Measurements from ENCODE around the gene JPT1. TPM values are rescaled to one million over a fixed set of nuclear protein-coding genes. Genes with fewer than 3 reads are reported as not detected.
"Not testable (repeated sequence)": the region's sequence is repeated elsewhere in the genome, so short reads cannot be mapped to it uniquely, and the experiment has no call there.

Gene JPT1
- total RNA-seq, 1 donor from 2014 or later, result 109 TPM

- H3K4me1 ChIP-seq (ENCODE audit: control insufficient read depth in 3 of 3, insufficient read depth in 3 of 3, low read length in 3 of 3), result peaks cover 10 to 24% (median 19%) of the 10 kb centered on the region in 3 donors
- peak overlapping the region; percentile 76 to 92 (median 86) for H3K4me3 ChIP-seq (ENCODE audit: low read length in 3 of 3)
- no peaks in the 10 kb centered on the region for H3K9me3 ChIP-seq (ENCODE audit: control insufficient read depth in 3 of 3, low read length in 3 of 3)
- H3K27ac ChIP-seq (ENCODE audit: low read depth, low read length), result peak overlapping the region; percentile 93
- H3K36me3 ChIP-seq (ENCODE audit: control insufficient read depth in 3 of 3, insufficient read depth in 3 of 3, low read length in 3 of 3), result peaks cover 2 to 14% (median 11%) of the 10 kb centered on the region in 3 donors
- H3K27me3 ChIP-seq (ENCODE audit: control insufficient read depth in 3 of 3, insufficient read depth in 3 of 3, low read length in 3 of 3), result no peaks in the 10 kb centered on the region
- peak overlapping the region; percentile 79 to 96 (median 95) for H3K9ac ChIP-seq (ENCODE audit: low read depth in 1 of 3, low read length in 3 of 3)
These were observed 27.5 kb upstream of the JPT1 start for GRCh38 chr17:75181608-75182318.

DNA sequence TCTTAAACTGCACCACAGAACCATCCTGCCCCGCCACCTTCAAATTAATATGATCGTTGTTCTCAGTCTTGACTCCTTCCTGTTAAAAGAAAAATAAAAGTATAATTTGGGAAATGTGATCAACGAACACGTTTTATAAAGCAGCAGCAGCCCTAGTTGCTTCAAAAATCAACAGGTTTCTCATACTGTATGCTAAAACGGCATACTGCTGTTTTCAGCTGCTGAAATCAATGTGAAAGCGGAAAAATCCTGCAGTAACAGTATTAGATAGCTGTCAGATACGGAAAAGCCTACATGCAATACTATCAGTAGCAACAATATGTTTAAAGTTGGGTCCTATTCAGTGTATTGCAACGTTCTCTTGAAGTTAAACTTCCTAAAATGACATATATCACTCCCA is 26.8 kb upstream of the JPT1 start:
- Histone ChIP-seq H3K4me1 (ENCODE audit: control insufficient read depth in 3 of 3, insufficient read depth in 3 of 3, low read length in 3 of 3) (peaks cover 10 to 24% (median 19%) of the 10 kb centered on the region in 3 donors), H3K9me3 (ENCODE audit: control insufficient read depth in 3 of 3, low read length in 3 of 3) (no peaks in the 10 kb centered on the region), H3K27ac (ENCODE audit: low read depth, low read length) (peak overlapping the region; percentile 93), H3K9ac (ENCODE audit: low read depth in 1 of 3, low read length in 3 of 3) (peak overlapping the region; percentile 79 to 96 (median 95)), H3K36me3 (ENCODE audit: control insufficient read depth in 3 of 3, insufficient read depth in 3 of 3, low read length in 3 of 3) (peaks cover 4 to 21% (median 17%) of the 10 kb centered on the region in 3 donors), H3K27me3 (ENCODE audit: control insufficient read depth in 3 of 3, insufficient read depth in 3 of 3, low read length in 3 of 3) (no peaks in the 10 kb centered on the region), H3K4me3 (ENCODE audit: low read length in 3 of 3) (peak overlapping the region; percentile 76 to 92 (median 86))

GRCh38 chr17:75178453-75178852 is 24.1 kb upstream of the JPT1 start:
- peaks cover 10 to 22% (median 19%) of the 10 kb centered on the region in 3 donors for H3K4me1 ChIP-seq (ENCODE audit: control insufficient read depth in 3 of 3, insufficient read depth in 3 of 3, low read length in 3 of 3)
- H3K27ac ChIP-seq (ENCODE audit: low read depth, low read length), result no peak overlapping the region
- H3K27me3 ChIP-seq (ENCODE audit: control insufficient read depth in 3 of 3, insufficient read depth in 3 of 3, low read length in 3 of 3), result no peaks in the 10 kb centered on the region
- H3K4me3 ChIP-seq (ENCODE audit: low read length in 3 of 3), result no peak overlapping the region
- peaks cover 17 to 37% (median 34%) of the 10 kb centered on the region in 3 donors for H3K36me3 ChIP-seq (ENCODE audit: control insufficient read depth in 3 of 3, insufficient read depth in 3 of 3, low read length in 3 of 3)
- H3K9me3 ChIP-seq (ENCODE audit: control insufficient read depth in 3 of 3, low read length in 3 of 3), result no peaks in the 10 kb centered on the region
- no peak overlapping the region for H3K9ac ChIP-seq (ENCODE audit: low read depth in 1 of 3, low read length in 3 of 3)

GRCh38 chr17:75176625-75177024 is 22.3 kb upstream of the JPT1 start:
- Histone ChIP-seq H3K27ac (ENCODE audit: low read depth, low read length) (no peak overlapping the region), H3K36me3 (ENCODE audit: control insufficient read depth in 3 of 3, insufficient read depth in 3 of 3, low read length in 3 of 3) (peaks cover 25 to 47% (median 42%) of the 10 kb centered on the region in 3 donors), H3K4me3 (ENCODE audit: low read length in 3 of 3) (no peak overlapping the region), H3K9ac (ENCODE audit: low read depth in 1 of 3, low read length in 3 of 3) (no peak overlapping the region), H3K9me3 (ENCODE audit: control insufficient read depth in 3 of 3, low read length in 3 of 3) (no peaks in the 10 kb centered on the region), H3K4me1 (ENCODE audit: control insufficient read depth in 3 of 3, insufficient read depth in 3 of 3, low read length in 3 of 3) (peaks cover 7 to 16% (median 12%) of the 10 kb centered on the region in 3 donors), H3K27me3 (ENCODE audit: control insufficient read depth in 3 of 3, insufficient read depth in 3 of 3, low read length in 3 of 3) (no peaks in the 10 kb centered on the region)

- no peak overlapping the region for H3K9ac ChIP-seq (ENCODE audit: low read depth in 1 of 3, low read length in 3 of 3)
- peaks cover 25 to 49% (median 45%) of the 10 kb centered on the region in 3 donors for H3K36me3 ChIP-seq (ENCODE audit: control insufficient read depth in 3 of 3, insufficient read depth in 3 of 3, low read length in 3 of 3)
- peaks cover 0 to 6% (median 5%) of the 10 kb centered on the region in 3 donors for H3K4me1 ChIP-seq (ENCODE audit: control insufficient read depth in 3 of 3, insufficient read depth in 3 of 3, low read length in 3 of 3)
- no peak overlapping the region for H3K27ac ChIP-seq (ENCODE audit: low read depth, low read length)
- H3K9me3 ChIP-seq (ENCODE audit: control insufficient read depth in 3 of 3, low read length in 3 of 3), result no peaks in the 10 kb centered on the region
- no peak overlapping the region for H3K4me3 ChIP-seq (ENCODE audit: low read length in 3 of 3)
- H3K27me3 ChIP-seq (ENCODE audit: control insufficient read depth in 3 of 3, insufficient read depth in 3 of 3, low read length in 3 of 3), result no peaks in the 10 kb centered on the region
These were observed 20.7 kb upstream of the JPT1 start for GRCh38 chr17:75174996-75175395.

GRCh38 chr17:75173526-75173925 is 19.2 kb upstream of the JPT1 start:
- H3K9ac ChIP-seq (ENCODE audit: low read depth in 1 of 3, low read length in 3 of 3), result no peak overlapping the region
- no peak overlapping the region for H3K4me3 ChIP-seq (ENCODE audit: low read length in 3 of 3)
- no peaks in the 10 kb centered on the region for H3K9me3 ChIP-seq (ENCODE audit: control insufficient read depth in 3 of 3, low read length in 3 of 3)
- no peak overlapping the region for H3K27ac ChIP-seq (ENCODE audit: low read depth, low read length)
- no peaks in the 10 kb centered on the region for H3K4me1 ChIP-seq (ENCODE audit: control insufficient read depth in 3 of 3, insufficient read depth in 3 of 3, low read length in 3 of 3)
- peaks cover 27 to 41% (median 40%) of the 10 kb centered on the region in 3 donors for H3K36me3 ChIP-seq (ENCODE audit: control insufficient read depth in 3 of 3, insufficient read depth in 3 of 3, low read length in 3 of 3)
- no peaks in the 10 kb centered on the region for H3K27me3 ChIP-seq (ENCODE audit: control insufficient read depth in 3 of 3, insufficient read depth in 3 of 3, low read length in 3 of 3)

DNA sequence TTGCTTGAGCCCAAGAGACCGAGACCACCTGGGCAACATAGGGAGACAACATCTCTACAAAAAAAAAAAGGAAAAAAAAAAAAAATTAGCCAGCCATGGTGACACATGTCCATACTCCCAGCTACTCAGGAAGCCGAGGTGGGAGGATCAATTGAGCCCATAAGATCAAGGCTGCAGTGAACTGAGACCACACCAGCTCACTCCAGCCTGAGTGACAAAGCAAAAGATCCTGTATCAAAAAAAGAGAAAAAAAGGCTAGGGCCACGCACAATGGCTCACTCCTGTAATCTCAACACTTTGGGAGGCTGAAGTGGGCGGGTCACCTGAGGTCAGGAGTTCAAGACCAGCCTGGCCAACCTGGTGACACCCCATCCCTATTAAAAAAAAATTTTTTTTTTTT is 14.7 kb upstream of the JPT1 start:
- H3K36me3 ChIP-seq (ENCODE audit: control insufficient read depth in 3 of 3, insufficient read depth in 3 of 3, low read length in 3 of 3), result peaks cover 21 to 36% (median 33%) of the 10 kb centered on the region in 3 donors

GRCh38 chr17:75164606-75165005 is 10.3 kb upstream of the JPT1 start:
- H3K27me3 ChIP-seq (ENCODE audit: control insufficient read depth in 3 of 3, insufficient read depth in 3 of 3, low read length in 3 of 3); H3K9me3 ChIP-seq (ENCODE audit: control insufficient read depth in 3 of 3, low read length in 3 of 3); H3K4me3 ChIP-seq (ENCODE audit: low read length in 3 of 3); H3K4me1 ChIP-seq (ENCODE audit: control insufficient read depth in 3 of 3, insufficient read depth in 3 of 3, low read length in 3 of 3); H3K27ac ChIP-seq (ENCODE audit: low read depth, low read length); H3K9ac ChIP-seq (ENCODE audit: low read depth in 1 of 3, low read length in 3 of 3): not testable (repeated sequence)
- peaks cover 12 to 20% (median 14%) of the 10 kb centered on the region in 3 donors for H3K36me3 ChIP-seq (ENCODE audit: control insufficient read depth in 3 of 3, insufficient read depth in 3 of 3, low read length in 3 of 3)

More for the DNA sequence above, 14.7 kb upstream of the JPT1 start:
- Histone ChIP-seq H3K27me3 (ENCODE audit: control insufficient read depth in 3 of 3, insufficient read depth in 3 of 3, low read length in 3 of 3) (no peaks in the 10 kb centered on the region), H3K4me3 (ENCODE audit: low read length in 3 of 3) (no peak overlapping the region), H3K9ac (ENCODE audit: low read depth in 1 of 3, low read length in 3 of 3) (no peak overlapping the region), H3K4me1 (ENCODE audit: control insufficient read depth in 3 of 3, insufficient read depth in 3 of 3, low read length in 3 of 3) (no peaks in the 10 kb centered on the region), H3K9me3 (ENCODE audit: control insufficient read depth in 3 of 3, low read length in 3 of 3) (no peaks in the 10 kb centered on the region), H3K27ac (ENCODE audit: low read depth, low read length) (no peak overlapping the region)

- Histone ChIP-seq H3K27ac (ENCODE audit: low read depth, low read length) (no peak overlapping the region), H3K27me3 (ENCODE audit: control insufficient read depth in 3 of 3, insufficient read depth in 3 of 3, low read length in 3 of 3) (no peaks in the 10 kb centered on the region), H3K9me3 (ENCODE audit: control insufficient read depth in 3 of 3, low read length in 3 of 3) (no peaks in the 10 kb centered on the region), H3K4me1 (ENCODE audit: control insufficient read depth in 3 of 3, insufficient read depth in 3 of 3, low read length in 3 of 3) (no peaks in the 10 kb centered on the region), H3K9ac (ENCODE audit: low read depth in 1 of 3, low read length in 3 of 3) (no peak overlapping the region), H3K36me3 (ENCODE audit: control insufficient read depth in 3 of 3, insufficient read depth in 3 of 3, low read length in 3 of 3) (peaks cover 9 to 16% (median 14%) of the 10 kb centered on the region in 3 donors), H3K4me3 (ENCODE audit: low read length in 3 of 3) (no peak overlapping the region)
These were observed 8.8 kb upstream of the JPT1 start for GRCh38 chr17:75163074-75163473.

- H3K27ac ChIP-seq (ENCODE audit: low read depth, low read length), result peak overlapping the region; percentile 52
These were observed 5.9 kb upstream of the JPT1 start for GRCh38 chr17:75160211-75160610.

More at GRCh38 chr17:75160211-75160610, 5.9 kb upstream of the JPT1 start:
- Histone ChIP-seq H3K4me1 (ENCODE audit: control insufficient read depth in 3 of 3, insufficient read depth in 3 of 3, low read length in 3 of 3) (peaks cover 0 to 4% (median 3%) of the 10 kb centered on the region in 3 donors), H3K9ac (ENCODE audit: low read depth in 1 of 3, low read length in 3 of 3) (no peak overlapping the region), H3K36me3 (ENCODE audit: control insufficient read depth in 3 of 3, insufficient read depth in 3 of 3, low read length in 3 of 3) (peaks cover 0 to 5% (median 0%) of the 10 kb centered on the region in 3 donors), H3K27me3 (ENCODE audit: control insufficient read depth in 3 of 3, insufficient read depth in 3 of 3, low read length in 3 of 3) (no peaks in the 10 kb centered on the region), H3K4me3 (ENCODE audit: low read length in 3 of 3) (no peak overlapping the region), H3K9me3 (ENCODE audit: control insufficient read depth in 3 of 3, low read length in 3 of 3) (no peaks in the 10 kb centered on the region)

Data from skeletal muscle tissue (tissue), 4 donors.